K562 (cell line): ENCODE data around the gene ZDHHC17. TPM values are rescaled to one million over a fixed set of nuclear protein-coding genes. Genes with fewer than 3 reads are reported as not detected.

Experiments used
- BMI1 ChIP-seq: fragments of 150-350 bp; IDR thresholded peaks from 2 replicates; pipeline ENCODE4 v1.6.1; 2014; ENCODE audit warnings: low read length
- BRF2 ChIP-seq: IDR thresholded peaks from 3 replicates; pipeline ENCODE4 v1.6.1; 2011; ENCODE audit warnings: borderline replicate concordance, mild to moderate bottlenecking; ENCODE audit not compliant: insufficient read length, insufficient read depth
- CBX3 ChIP-seq, 2 experiments: IDR thresholded peaks; 1 replicate in 1 of 2; 2 replicates in 1 of 2; pipeline ENCODE4 v1.6.1; 2012; ENCODE audit warnings: inconsistent platforms in 2 of 2, low read length in 2 of 2, borderline replicate concordance in 1 of 2, control low read depth in 1 of 2
- CEBPB ChIP-seq: fragments of 450-650 bp; IDR thresholded peaks from 2 replicates; pipeline ENCODE4 v1.6.1; 2016; ENCODE audit warnings: missing genetic modification characterization, missing compliant biosample characterization
- CHAMP1 ChIP-seq: fragments of 450-650 bp; IDR thresholded peaks from 2 replicates; pipeline ENCODE4 v1.6.1; 2016; ENCODE audit warnings: mild to moderate bottlenecking
- CUX1 ChIP-seq: fragments of 200-800 bp; sonication (Bioruptor generic); IDR thresholded peaks from 2 replicates; pipeline ENCODE4 v1.6.1; 2016; ENCODE audit warnings: missing genetic modification characterization, missing compliant biosample characterization
- FOS ChIP-seq: IDR thresholded peaks from 3 replicates; pipeline ENCODE4 v1.6.1; 2011; ENCODE audit not compliant: insufficient read length; ENCODE audit errors: extremely low read depth
- ID3 ChIP-seq, 2 experiments: fragments of 250-450 bp in 1 of 2; fragments of 450-650 bp in 1 of 2; sonication (Bioruptor Pico) in 1 of 2; IDR thresholded peaks; 2 replicates each; pipeline versions ENCODE4 v1.6.1 to v1.8.0; 2016 to 2021; ENCODE audit warnings: mild to moderate bottlenecking in 2 of 2, moderate library complexity in 2 of 2, missing compliant biosample characterization in 1 of 2, missing genetic modification characterization in 1 of 2
- JUNB ChIP-seq: fragments of 450-650 bp; formaldehyde crosslinking; conservative IDR thresholded peaks from 2 replicates; pipeline ENCODE4 v1.4.0; 2020; ENCODE audit warnings: mild to moderate bottlenecking
- PHF20 ChIP-seq: fragments of 450-650 bp; IDR thresholded peaks from 2 replicates; pipeline ENCODE4 v1.6.1; 2018; ENCODE audit not compliant: partially characterized antibody
- THRB ChIP-seq: fragments of 450-650 bp; formaldehyde crosslinking; conservative IDR thresholded peaks from 2 replicates; pipeline ENCODE4 v1.4.0; 2022; ENCODE audit warnings: mild to moderate bottlenecking, missing genetic modification characterization
- WHSC1 ChIP-seq: IDR thresholded peaks from one replicate; pipeline ENCODE4 v1.6.1; 2012; ENCODE audit warnings: low read length, control low read depth, inconsistent platforms
- XRCC4 ChIP-seq: IDR thresholded peaks from one replicate; pipeline ENCODE4 v1.6.1; 2011; ENCODE audit not compliant: insufficient read depth, insufficient read length; ENCODE audit errors: extremely low read depth
- ZFP1 ChIP-seq: fragments of 450-650 bp; formaldehyde crosslinking; IDR thresholded peaks from 2 replicates; pipeline ENCODE4 v1.4.0; 2020; ENCODE audit warnings: mild to moderate bottlenecking, mixed read lengths
- ZSCAN29 ChIP-seq: fragments of 450-650 bp; IDR thresholded peaks from 2 replicates; pipeline ENCODE4 v1.6.1; 2017
- polyA plus RNA-seq, 8 experiments: library from polyadenylated mRNA; depleted of rRNA in 4 of 8; stranded (reverse) in 5 of 8; unstranded in 3 of 8; fragments of >200 nt; fragmentation: Nextera tagmentation in 2 of 8; fragmentation: Illumina TruSeq in 1 of 8; extraction: Ambion mirVana in 2 of 8; extraction: Trizol in 1 of 8; gene quantifications; 2 replicates each; pipeline versions ENCODE4 v1.2.1 to v1.2.3, GENCODE V29; 2011 to 2014; ENCODE audit warnings: inconsistent platforms in 1 of 8, missing spikeins in 1 of 8
- total RNA-seq, 7 experiments: library from RNA; depleted of rRNA in 6 of 7; stranded (reverse); fragments of >200 nt in 6 of 7; fragmentation: Illumina TruSeq in 2 of 7; extraction: Trizol in 2 of 7; gene quantifications; 2 replicates each; pipeline versions ENCODE4 v1.2.1 to v1.2.3, GENCODE V29; 2011 to 2021; ENCODE audit warnings: low replicate concordance in 1 of 7

ZDHHC17 gene
- total and polyA plus RNA-seq, 9 of the 15 experiments (the other 6 are each of a cell fraction or from before 2014, with no cell fraction given) = 6.7 to 66.0 (median 27.5) TPM

GRCh38 chr12:76786986-76787385, 23.1 kb downstream of the ZDHHC17 start (continued):
- no peak for TF ChIP-seq PHF20
- no peak for TF ChIP-seq XRCC4
- TF ChIP-seq ZSCAN29 = no peak
- TF ChIP-seq WHSC1 = no peak
- no peak for TF ChIP-seq FOS
- no peak for TF ChIP-seq BMI1
- no peak for TF ChIP-seq THRB
- no peak for TF ChIP-seq CEBPB
- TF ChIP-seq CBX3 (IDR thresholded peaks at IDR 0.05; ENCODE audit: borderline replicate concordance in 1 of 2, low read length in 2 of 2) = peak in 1 of 2 experiments; percentile 69; a peak in 1 of 3 replicates
- no peak for TF ChIP-seq CUX1 (CRISPR knock-in tag)
- no peak for TF ChIP-seq ZFP1 (CRISPR knock-in tag)
- TF ChIP-seq BRF2 = no peak
- peak; percentile 87 for TF ChIP-seq CHAMP1
- no peak for TF ChIP-seq ID3 (CRISPR knock-in tag; IDR thresholded peaks at IDR 0.05)
- peak; percentile 61; the same call in 1 of the 2 replicates for TF ChIP-seq ID3 (tag; IDR thresholded peaks at IDR 0.05)
- no peak for TF ChIP-seq JUNB (CRISPR knock-in tag)
